ENCODE data around the gene MDH1. TPM values are rescaled to one million over a fixed set of nuclear protein-coding genes. Genes with fewer than 3 reads are reported as not detected.

MDH1 gene
- total and polyA plus RNA-seq, 9 of the 15 experiments (the other 6 are each of a cell fraction or from before 2014, with no cell fraction given): 191 to 1,225 (median 284) TPM

- 0 out of 2 replicates have a peak, but pooled peaks have one; percentile 55 for TF ChIP-seq ZNF41 (CRISPR knock-in tag; conservative IDR thresholded peaks at IDR 0.05)
- no peak for TF ChIP-seq TRIM28 (IDR thresholded peaks at IDR 0.05)
- TF ChIP-seq GABPA (tag; conservative IDR thresholded peaks at IDR 0.05; ENCODE audit: low read depth): peak; percentile 97
- TF ChIP-seq SMARCE1 (IDR thresholded peaks at IDR 0.05): 0 out of 2 replicates have a peak, but pooled peaks have one; percentile 12
- TF ChIP-seq BHLHE40 (IDR thresholded peaks at IDR 0.05; ENCODE audit: low read length): peak; percentile 67
- peak; percentile 90 for TF ChIP-seq CHD2 (IDR thresholded peaks at IDR 0.05; ENCODE audit: low read depth, low read length)
- no peak for TF ChIP-seq ZNF444 (CRISPR knock-in tag; IDR thresholded peaks at IDR 0.05)
- TF ChIP-seq ZNF277 (CRISPR knock-in tag; IDR thresholded peaks at IDR 0.05; ENCODE audit: borderline replicate concordance): no peak
- TF ChIP-seq RUNX1 (IDR thresholded peaks at IDR 0.05; ENCODE audit: low read depth): 0 out of 2 replicates have a peak, but pooled peaks have one; percentile 1
- TF ChIP-seq CUX1 (CRISPR knock-in tag; IDR thresholded peaks at IDR 0.05): no peak
- TF ChIP-seq ZNF143 (CRISPR knock-in tag; IDR thresholded peaks at IDR 0.05): peak; percentile 100
- TF ChIP-seq ZBTB7A (IDR thresholded peaks at IDR 0.05; ENCODE audit: borderline replicate concordance, control insufficient read depth, low read depth, low read length): no peak
- TF ChIP-seq ZNF778 (CRISPR knock-in tag; IDR thresholded peaks at IDR 0.05): no peak
- no peak for TF ChIP-seq ZBTB34 (CRISPR knock-in tag; IDR thresholded peaks at IDR 0.05)
- TF ChIP-seq GABPB2 (CRISPR knock-in tag; conservative IDR thresholded peaks at IDR 0.05): no peak
- TF ChIP-seq POLR2G (IDR thresholded peaks at IDR 0.05; ENCODE audit: low read depth, low read length): peak; percentile 74
- peak; percentile 72 for TF ChIP-seq EGR1 (conservative IDR thresholded peaks at IDR 0.05)
- no peak for TF ChIP-seq XRCC3 (IDR thresholded peaks at IDR 0.05)
- no peak for TF ChIP-seq ELK3 (CRISPR knock-in tag; IDR thresholded peaks at IDR 0.05)
These were observed at the start of gene MDH1, which contains the start of gene WDPCP (continued) for GRCh38 chr2:63588385-63589147.

All from K562 (cell line).